Adipocyte (in vitro differentiated cells): Measurements from ENCODE around the gene SLC24A3.

Source experiments
- DNase-seq: peaks from one replicate; pipeline ENCODE4 v3.0.0-alpha.2; 2015; ENCODE audit warnings: low read depth
- H3K27me3 ChIP-seq: replicated peaks from 2 replicates; pipeline ENCODE4 v1.7.0; 2013; ENCODE audit warnings: mild to moderate bottlenecking, low read length, moderate library complexity; ENCODE audit not compliant: control insufficient read depth, insufficient read depth
- H3K36me3 ChIP-seq: 2 replicates; pipeline ENCODE4 v1.7.0; 2013; ENCODE audit warnings: low read length, mild to moderate bottlenecking, moderate library complexity; ENCODE audit not compliant: control insufficient read depth, insufficient read depth, severe bottlenecking
- H3K4me1 ChIP-seq: 2 replicates; pipeline ENCODE4 v1.7.0; 2013; ENCODE audit warnings: mild to moderate bottlenecking, low read length, moderate library complexity; ENCODE audit not compliant: control insufficient read depth, insufficient read depth
- H3K4me3 ChIP-seq: 2 replicates; pipeline ENCODE4 v1.7.0; 2013; ENCODE audit warnings: mild to moderate bottlenecking, low read length, moderate library complexity
- H3K9ac ChIP-seq: 2 replicates; pipeline ENCODE4 v1.7.0; 2013; ENCODE audit warnings: mild to moderate bottlenecking, low read length, moderate library complexity
- H3K9me3 ChIP-seq: 2 replicates; pipeline ENCODE4 v1.7.0; 2013; ENCODE audit warnings: mild to moderate bottlenecking, low read length, moderate library complexity; ENCODE audit not compliant: control insufficient read depth

SLC24A3 gene

GRCh38 chr20:19244291-19244690, 31.8 kb downstream of the SLC24A3 start:
- DNase-seq, result no peak
- H3K36me3 ChIP-seq, result no peaks in the 10 kb centered on the region
- no peaks in the 10 kb centered on the region for H3K9me3 ChIP-seq
- H3K9ac ChIP-seq, result no peak overlapping the region
- H3K4me3 ChIP-seq, result no peak overlapping the region
- H3K4me1 ChIP-seq, result peaks cover under 1% of the 10 kb centered on the region
- peaks cover 8% of the 10 kb centered on the region for H3K27me3 ChIP-seq

DNA sequence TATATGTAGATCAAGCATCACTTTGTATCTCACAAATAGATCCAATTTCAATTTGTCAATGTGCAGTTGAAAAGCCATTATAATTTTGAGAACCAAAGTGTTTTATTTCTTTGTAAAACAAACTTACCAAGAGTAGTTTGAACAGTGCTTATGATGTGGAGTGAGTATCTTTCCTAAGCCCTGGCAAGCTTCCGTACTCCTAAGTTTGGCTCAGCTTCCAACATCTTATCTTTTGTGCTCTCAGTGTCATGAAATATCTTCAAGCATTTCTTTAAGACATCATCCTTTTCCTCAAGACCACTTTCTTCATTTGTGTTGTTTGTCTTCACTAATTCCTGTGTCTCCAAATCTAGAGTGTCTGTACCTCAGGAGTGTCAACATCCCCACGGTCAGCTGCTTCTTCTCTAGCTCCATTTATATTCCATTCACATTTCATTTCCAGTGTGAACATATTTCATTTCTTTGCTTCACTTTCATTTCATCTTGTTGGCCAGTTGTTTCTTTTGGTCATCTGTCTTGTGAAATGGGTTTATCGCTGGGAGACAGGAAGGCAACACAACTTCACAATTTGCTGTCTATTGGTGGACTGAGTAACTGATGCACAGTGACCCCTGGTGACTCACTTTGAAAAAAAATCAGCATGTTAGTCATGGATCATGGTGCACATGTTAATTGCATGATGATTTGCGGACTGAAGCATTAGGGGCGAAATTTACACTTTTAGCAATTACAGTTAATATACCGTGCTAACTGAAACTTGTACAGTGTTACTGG, 36.9 kb downstream of the SLC24A3 start:
- Histone ChIP-seq H3K36me3 (no peaks in the 10 kb centered on the region), H3K4me3 (no peak overlapping the region), H3K9me3 (no peaks in the 10 kb centered on the region), H3K27me3 (peaks cover under 1% of the 10 kb centered on the region), H3K9ac (no peak overlapping the region), H3K4me1 (peaks cover 34% of the 10 kb centered on the region)
- DNase-seq, result no peak

- Histone ChIP-seq H3K36me3 (no peaks in the 10 kb centered on the region), H3K4me3 (no peak overlapping the region), H3K4me1 (peaks cover 45% of the 10 kb centered on the region), H3K27me3 (no peaks in the 10 kb centered on the region), H3K9me3 (no peaks in the 10 kb centered on the region), H3K9ac (no peak overlapping the region)
- no peak for DNase-seq
Observed at GRCh38 chr20:19250346-19250745, 37.9 kb downstream of the SLC24A3 start.

DNA sequence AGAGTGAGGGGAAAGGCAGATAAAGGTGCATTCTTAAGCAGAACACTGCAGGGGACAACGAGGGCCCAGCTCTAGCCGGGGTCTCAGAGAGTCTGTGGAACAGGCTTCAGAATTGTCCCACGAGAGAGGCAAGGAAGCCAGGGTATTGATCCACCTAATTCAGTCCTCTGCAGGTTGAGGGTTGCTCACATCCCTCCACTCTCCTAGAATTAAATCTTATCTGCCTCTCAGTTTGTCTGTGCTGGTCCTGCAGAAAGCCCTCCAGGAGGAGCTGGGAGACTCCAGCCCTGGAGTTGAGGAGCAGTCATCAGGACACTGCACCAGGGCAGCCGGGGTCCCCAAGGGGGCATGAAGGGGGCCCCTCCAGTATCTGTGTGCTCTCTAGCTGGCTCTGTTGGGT, 39.1 kb downstream of the SLC24A3 start:
- no peak for DNase-seq
- Histone ChIP-seq H3K27me3 (no peaks in the 10 kb centered on the region), H3K4me1 (peaks cover 55% of the 10 kb centered on the region), H3K4me3 (no peak overlapping the region), H3K9ac (no peak overlapping the region), H3K9me3 (no peaks in the 10 kb centered on the region), H3K36me3 (no peaks in the 10 kb centered on the region)

GRCh38 chr20:19251958-19252357, 39.5 kb downstream of the SLC24A3 start:
- Histone ChIP-seq H3K9ac (peak overlapping the region; percentile 60), H3K4me1 (peaks cover 60% of the 10 kb centered on the region), H3K9me3 (no peaks in the 10 kb centered on the region), H3K4me3 (peak overlapping the region; percentile 64), H3K36me3 (no peaks in the 10 kb centered on the region), H3K27me3 (no peaks in the 10 kb centered on the region)
- no peak for DNase-seq

DNA sequence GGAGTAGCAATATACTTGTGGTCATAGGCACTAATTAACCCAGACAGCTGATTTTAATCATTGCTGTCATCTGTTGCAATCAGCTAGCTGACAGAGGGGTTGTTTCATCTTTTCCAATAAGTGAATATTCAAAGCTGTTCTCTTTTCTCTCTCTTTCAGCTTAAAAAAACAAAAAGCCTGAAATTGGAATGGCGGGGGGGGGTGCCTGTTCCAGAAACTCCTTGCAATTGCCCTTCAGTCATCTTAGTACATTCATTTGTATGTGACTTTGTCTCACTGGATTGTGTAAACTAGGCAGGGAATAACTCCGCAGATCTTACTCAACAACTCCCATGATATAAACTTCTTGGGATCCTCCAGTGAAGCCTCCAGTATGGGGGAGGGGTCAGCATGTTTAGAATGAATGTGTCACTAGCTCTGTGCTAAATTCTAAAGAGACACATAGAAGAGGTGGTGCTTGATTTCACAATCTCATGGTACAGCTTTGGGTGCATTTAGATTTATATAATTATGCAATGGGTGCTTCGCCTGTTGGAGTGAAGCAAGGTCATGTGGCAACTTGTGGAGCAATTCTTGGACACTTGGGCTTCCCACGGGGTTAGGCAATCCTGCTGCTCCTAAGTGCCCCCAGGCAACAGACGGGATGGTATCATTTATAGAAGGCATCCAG, 40.1 kb downstream of the SLC24A3 start:
- Histone ChIP-seq H3K36me3 (no peaks in the 10 kb centered on the region), H3K9me3 (no peaks in the 10 kb centered on the region), H3K4me3 (peak overlapping the region; percentile 64), H3K9ac (peak overlapping the region; percentile 60), H3K27me3 (no peaks in the 10 kb centered on the region), H3K4me1 (peaks cover 64% of the 10 kb centered on the region)
- DNase-seq, result peak; percentile 86

DNA sequence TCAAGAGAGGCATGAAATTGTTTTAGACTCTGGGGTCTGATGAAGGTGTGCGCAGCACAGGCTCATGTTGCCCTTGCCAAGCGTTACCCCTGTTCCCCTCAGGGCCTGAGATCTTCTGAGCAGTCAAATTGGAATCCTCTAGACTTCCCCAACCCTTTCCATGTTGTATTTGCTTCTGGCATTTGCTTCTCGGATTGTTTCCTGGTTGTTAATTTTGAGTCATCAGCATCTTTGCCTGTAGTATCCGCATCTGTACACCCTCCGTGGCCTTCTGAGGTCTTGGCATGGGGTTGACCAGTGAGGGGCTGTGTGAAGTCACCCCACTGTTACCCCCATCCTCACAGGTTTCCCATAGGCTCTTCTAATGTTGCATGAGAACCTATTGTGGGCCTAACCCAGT, 40.9 kb downstream of the SLC24A3 start:
- peaks cover 64% of the 10 kb centered on the region for H3K4me1 ChIP-seq
- no peaks in the 10 kb centered on the region for H3K36me3 ChIP-seq
- no peaks in the 10 kb centered on the region for H3K27me3 ChIP-seq
- DNase-seq, result peak; percentile 25
- no peak overlapping the region for H3K4me3 ChIP-seq
- H3K9me3 ChIP-seq, result no peaks in the 10 kb centered on the region
- H3K9ac ChIP-seq, result no peak overlapping the region

GRCh38 chr20:19253916-19254820, 41.7 kb downstream of the SLC24A3 start:
- H3K4me1 ChIP-seq, result peaks cover 64% of the 10 kb centered on the region
- H3K4me3 ChIP-seq, result no peak overlapping the region
- no peaks in the 10 kb centered on the region for H3K27me3 ChIP-seq
- no peaks in the 10 kb centered on the region for H3K36me3 ChIP-seq
- peak; percentile 70 for DNase-seq
- no peak overlapping the region for H3K9ac ChIP-seq
- no peaks in the 10 kb centered on the region for H3K9me3 ChIP-seq

- no peak overlapping the region for H3K4me3 ChIP-seq
- peak; percentile 16 for DNase-seq
- no peaks in the 10 kb centered on the region for H3K9me3 ChIP-seq
- H3K4me1 ChIP-seq, result peaks cover 60% of the 10 kb centered on the region
- H3K36me3 ChIP-seq, result no peaks in the 10 kb centered on the region
- no peak overlapping the region for H3K9ac ChIP-seq
- H3K27me3 ChIP-seq, result no peaks in the 10 kb centered on the region
Observed at GRCh38 chr20:19254956-19255355, 42.5 kb downstream of the SLC24A3 start.

DNA sequence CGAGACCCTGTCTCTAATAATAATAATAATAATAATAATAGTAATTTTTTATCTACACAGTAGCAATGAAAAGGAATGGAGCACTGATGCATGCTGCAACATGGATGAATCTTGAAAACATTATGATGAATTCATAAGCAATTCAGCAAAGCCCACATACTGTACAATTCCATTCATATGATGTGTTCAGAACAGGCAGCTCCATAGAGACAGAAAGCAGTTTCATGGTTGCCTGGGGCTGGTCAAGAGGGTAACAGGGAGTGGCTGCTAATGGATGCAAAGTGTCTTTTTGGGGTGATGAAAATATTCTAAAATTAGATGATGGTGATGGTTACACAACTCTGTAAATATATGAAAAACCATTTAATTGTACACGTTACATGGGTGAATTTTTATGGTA, 43.6 kb downstream of the SLC24A3 start:
- Histone ChIP-seq H3K27me3 (no peaks in the 10 kb centered on the region), H3K9ac (no peak overlapping the region), H3K4me1 (peaks cover 60% of the 10 kb centered on the region), H3K4me3 (no peak overlapping the region), H3K36me3 (no peaks in the 10 kb centered on the region), H3K9me3 (no peaks in the 10 kb centered on the region)
- peak; percentile 63 for DNase-seq
